Stimulated activated CD8-positive, alpha-beta memory T cell treated with anti-CD3 and anti-CD28 coated beads, Interleukin-12 subunit alpha, Interleukin-12 subunit beta, amount 100 ng/mL, for 24 hours (primary cell): ENCODE results near the gene AMBP.

ENCODE experiments used
- DNase-seq: peaks from one replicate; pipeline ENCODE4 v3.0.0-alpha.2; 2020; ENCODE audit errors: extremely low read depth

The AMBP gene

DNA sequence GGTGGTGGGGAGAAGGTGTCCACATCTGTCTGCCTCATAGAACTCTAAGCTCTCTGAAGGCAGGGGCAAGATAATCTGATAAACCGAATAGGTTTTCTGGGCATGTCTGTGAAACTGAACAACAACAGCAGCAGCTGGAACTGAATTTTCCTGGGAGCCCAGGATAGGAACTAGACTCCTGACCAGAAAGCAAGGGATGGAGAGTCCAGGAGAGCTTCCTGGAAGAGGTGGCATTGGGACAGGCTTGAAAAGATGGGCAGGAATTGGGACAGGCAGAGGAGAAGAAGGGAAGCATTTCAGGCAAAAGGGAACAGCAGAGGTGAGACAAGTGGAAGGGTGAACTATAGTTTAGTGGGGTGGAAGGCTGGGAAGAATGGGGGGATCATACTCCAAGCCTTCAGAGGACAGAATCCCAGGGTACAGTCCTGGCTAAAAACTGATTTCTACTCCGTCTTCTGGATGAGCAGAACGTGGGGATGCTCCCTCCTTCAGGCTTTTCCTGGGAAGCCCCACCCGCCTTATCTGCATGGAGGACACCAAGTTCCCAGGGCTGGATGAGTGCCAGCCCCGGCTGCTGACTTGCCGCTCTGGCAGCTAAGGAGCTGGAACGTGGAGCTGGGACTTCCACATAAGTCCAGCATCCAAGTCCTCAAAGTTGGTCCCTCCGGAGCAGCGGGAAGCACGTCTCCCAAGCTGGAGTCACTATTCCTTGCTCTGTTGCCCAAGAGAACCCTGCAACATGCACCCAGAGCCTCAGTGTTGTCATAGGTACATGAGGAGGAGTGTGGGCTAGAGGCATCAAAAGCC is 34.9 kb upstream of the AMBP start:
- DNase-seq: no peak

GRCh38 chr9:114112325-114112724 is 34.2 kb upstream of the AMBP start:
- no peak for DNase-seq

- no peak for DNase-seq
Measured at GRCh38 chr9:114110180-114110579, 32.1 kb upstream of the AMBP start.

GRCh38 chr9:114109124-114109523 is 31.0 kb upstream of the AMBP start:
- no peak for DNase-seq

GRCh38 chr9:114108016-114108833 is 30.1 kb upstream of the AMBP start:
- no peak for DNase-seq

GRCh38 chr9:114107286-114108001 is 29.3 kb upstream of the AMBP start:
- no peak for DNase-seq

DNA sequence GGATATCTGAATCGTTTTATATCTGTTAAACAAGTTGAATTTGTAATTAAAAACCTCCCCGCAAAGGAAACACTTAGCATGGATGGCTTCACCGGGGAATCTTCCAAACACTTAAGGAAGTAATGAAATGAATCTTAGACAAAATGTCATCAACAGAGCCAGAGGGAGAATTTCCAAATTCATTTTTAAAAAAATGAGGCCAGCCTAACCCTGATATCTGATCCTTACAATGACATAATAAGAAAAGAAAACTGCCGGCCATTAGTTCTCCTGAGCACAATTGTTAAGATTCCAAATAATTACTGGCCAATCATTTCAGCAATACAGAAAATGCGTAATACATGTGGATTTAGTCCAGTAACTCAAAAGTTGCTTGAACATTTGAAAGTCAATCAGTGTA is 27.1 kb upstream of the AMBP start:
- DNase-seq: no peak

DNA sequence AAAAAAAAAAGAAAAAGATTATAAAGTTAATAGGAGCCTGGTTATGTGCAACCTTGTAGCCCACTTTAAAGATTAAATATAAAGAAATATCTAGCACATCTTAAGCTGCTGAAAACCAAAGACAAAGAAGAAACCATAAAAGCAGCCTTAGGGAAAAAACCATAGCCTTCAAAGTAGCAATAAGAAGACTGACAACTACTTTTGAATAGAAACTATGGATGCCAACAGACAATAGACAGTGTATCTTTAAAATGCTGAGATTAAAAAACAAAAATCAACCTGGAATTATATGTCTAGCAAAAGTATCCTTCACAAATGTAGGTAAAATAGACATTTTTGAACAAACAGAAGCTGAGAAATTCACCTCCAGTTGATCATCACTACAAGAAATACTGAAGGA is 24.4 kb upstream of the AMBP start:
- no peak for DNase-seq

- no peak for DNase-seq
Measured at GRCh38 chr9:114100536-114100935, 22.4 kb upstream of the AMBP start.

DNA sequence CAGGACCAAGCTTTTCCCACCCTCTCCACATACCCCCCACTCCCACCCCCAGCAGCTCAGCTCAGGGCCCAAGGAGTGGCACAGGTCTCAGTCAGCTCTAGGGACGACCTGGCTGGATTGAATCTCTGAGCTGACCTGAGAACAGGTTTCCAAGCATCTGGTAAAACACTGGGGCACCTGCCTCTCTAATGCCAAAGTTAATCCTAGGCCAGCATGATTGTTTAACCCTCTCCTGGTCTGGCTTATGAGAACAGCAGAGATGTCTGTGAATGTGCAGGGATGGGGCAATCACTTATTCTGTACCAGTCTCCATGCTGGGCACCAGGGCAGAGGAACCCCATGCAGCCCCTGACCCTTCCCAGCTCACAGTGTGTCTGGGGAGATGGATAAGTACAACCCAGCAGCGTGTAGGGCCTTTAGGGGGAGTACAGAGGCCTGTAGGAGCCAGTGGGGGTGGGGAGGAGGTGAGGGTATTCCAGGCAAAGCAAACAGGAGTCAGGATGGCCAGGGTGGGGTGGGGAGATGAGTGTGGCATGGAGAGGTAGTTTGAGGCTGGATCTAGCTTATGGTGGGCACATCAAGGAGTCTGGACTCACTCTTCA is 21.7 kb upstream of the AMBP start:
- DNase-seq: no peak

DNA sequence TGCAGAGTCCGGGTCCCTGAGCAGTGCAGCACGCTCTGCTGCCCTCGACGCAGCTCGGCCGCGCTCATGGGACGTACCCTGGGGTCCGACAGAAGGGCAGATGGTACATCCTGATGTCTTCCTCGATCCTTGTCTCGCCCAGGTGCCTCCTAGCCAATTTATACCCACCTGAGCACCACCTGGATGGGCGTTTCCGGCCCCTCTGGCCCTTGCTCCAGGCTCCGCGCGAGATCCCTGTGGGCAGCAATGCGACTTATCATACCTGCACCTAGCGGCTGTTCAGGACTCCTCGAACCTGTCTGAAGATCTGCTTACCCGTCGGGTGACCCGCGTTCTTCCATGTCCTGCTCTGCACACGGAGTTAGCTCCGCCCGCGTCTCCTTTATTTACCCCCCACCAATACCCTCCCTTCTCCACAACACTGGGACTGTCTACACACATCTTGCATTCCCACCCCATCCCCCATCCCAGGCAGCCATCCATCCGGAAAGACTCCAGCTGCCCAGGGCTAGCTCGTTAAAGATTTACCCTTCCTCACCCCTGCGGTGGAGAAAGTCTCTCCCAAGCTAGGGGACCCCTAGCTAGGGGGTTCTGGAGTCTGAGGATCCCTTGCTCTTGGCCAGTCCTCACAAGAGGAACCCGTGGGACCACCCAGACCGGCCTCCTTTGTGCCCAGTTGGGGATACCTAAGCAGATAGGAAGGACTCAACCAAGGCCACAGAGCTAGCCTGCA is 21.0 kb upstream of the AMBP start, which contains the start of gene KIF12:
Gene KIF12 (minus strand): TSS at position 357 of the 733 bp plus-strand sequence. CDS start 16 bp downstream, at position 341.
- no peak for DNase-seq

GRCh38 chr9:114098021-114098935 is 20.2 kb upstream of the AMBP start:
- DNase-seq: no peak

DNA sequence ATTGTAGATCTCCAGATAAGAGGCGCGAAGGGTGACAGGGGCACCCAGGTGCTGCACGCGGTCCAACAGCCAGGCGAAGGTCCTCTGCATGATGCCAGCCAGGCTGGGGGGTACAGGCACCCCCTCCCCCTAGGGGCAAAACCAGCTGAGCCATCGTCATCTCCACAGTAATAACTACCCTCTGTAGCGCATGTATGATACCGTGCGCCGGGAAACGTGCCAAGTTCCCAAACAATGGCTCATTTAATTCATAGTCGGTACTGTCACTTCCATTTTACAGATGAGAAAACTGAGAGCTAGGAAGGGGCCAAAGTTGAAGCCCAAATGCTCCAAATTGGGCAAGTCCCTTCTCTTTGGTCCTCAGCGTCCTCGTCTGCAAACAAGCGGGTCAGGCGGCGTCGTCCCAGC is 19.5 kb upstream of the AMBP start:
- no peak for DNase-seq

GRCh38 chr9:114096866-114097612 is 18.9 kb upstream of the AMBP start:
- no peak for DNase-seq

DNA sequence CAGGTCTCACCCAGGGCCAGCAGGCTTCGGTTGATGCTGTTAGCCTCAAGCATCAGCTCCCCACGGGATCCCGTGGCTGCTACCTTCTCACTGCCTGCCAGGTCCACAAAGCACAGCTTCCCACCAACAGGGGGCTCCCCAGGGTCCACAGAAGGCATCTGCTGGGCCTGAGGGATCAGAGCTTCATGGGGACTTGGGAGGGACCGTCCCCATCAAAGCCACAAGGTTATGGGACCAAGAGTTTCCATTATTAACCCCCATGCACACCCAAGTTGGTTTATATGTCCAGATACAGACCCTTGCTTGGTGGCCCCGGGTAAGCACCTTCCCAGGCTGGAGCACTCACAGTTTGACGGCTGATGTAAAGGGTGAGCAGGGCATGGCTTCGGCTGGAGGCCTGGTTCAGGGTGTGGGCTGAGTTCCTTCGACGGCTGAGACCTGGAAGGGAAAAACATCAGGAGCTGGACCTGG is 18.0 kb upstream of the AMBP start:
- no peak for DNase-seq

DNA sequence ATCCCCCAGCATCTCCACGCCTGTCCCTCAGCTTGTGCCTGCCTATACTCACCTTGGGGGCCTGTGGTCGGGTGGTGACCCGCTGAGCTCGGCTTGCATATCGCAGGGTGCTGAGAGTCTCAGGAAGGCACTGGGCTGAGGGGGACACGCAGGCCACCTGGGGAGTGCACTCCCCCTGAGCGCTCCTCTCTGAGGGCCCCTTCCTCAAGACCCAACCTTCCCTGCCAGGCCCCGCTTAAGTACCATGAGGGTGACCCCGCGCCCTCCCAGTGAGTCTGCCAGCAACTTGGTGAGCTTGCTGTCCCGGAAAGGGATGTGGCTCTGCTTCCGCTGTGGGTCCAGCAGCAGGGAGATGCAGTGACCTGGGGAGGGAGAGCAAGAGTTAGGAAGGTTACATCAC is 16.9 kb upstream of the AMBP start:
- no peak for DNase-seq

- DNase-seq: no peak
Measured at GRCh38 chr9:114093761-114094505, 15.8 kb upstream of the AMBP start.

- no peak for DNase-seq
Measured at GRCh38 chr9:114093031-114093471, 15.0 kb upstream of the AMBP start.
